WTC11 (cell line): ENCODE measurements around the gene NPAS1. TPM values are rescaled to one million over a fixed set of nuclear protein-coding genes. Genes with fewer than 3 reads are reported as not detected.

ENCODE experiments used
- ATAC-seq: fragments of 200-7000 bp; cut with Tn5 transposase; 2 replicates; pipeline ENCODE4 v1.10.0; 2021; ENCODE audit warnings: mild to moderate bottlenecking, moderate library complexity
- CTCF ChIA-PET: fragments of 300-600 bp; sonication (Branson Sonifier 250); formaldehyde crosslinking; loops from one replicate; lab custom pipeline; 2021; ENCODE audit warnings: antibody characterized with exemption; lab: Charles Lee
- POLR2A ChIA-PET: fragments of 350-600 bp; sonication (Branson Sonifier 250); formaldehyde crosslinking; loops from one replicate; lab custom pipeline; 2021; ENCODE audit warnings: antibody characterized with exemption; lab: Charles Lee
- DNase-seq: peaks from one replicate; pipeline ENCODE4 v3.0.0; 2021; ENCODE audit warnings: low spot score
- H3K27ac Mint-ChIP-seq: 2 replicates; pipeline ENCODE4 v1.8.0; 2021; ENCODE audit warnings: mixed read lengths
- H3K27me3 Mint-ChIP-seq: 2 replicates; pipeline ENCODE4 v1.8.0; 2021; ENCODE audit warnings: low read depth, mild to moderate bottlenecking, moderate library complexity, mixed read lengths
- H3K36me3 Mint-ChIP-seq: 2 replicates; pipeline ENCODE4 v1.8.0; 2021; ENCODE audit warnings: mixed read lengths
- H3K4me1 Mint-ChIP-seq: 2 replicates; pipeline ENCODE4 v1.8.0; 2022; ENCODE audit warnings: mixed read lengths
- H3K4me3 Mint-ChIP-seq: 2 replicates; pipeline ENCODE4 v1.8.0; 2021; ENCODE audit warnings: mild to moderate bottlenecking, moderate library complexity, mixed read lengths
- H3K9me3 Mint-ChIP-seq: 2 replicates; pipeline ENCODE4 v1.8.0; 2021; ENCODE audit warnings: mixed read lengths
- AFF4 ChIP-seq: sonication (generic); formaldehyde crosslinking; IDR thresholded peaks from 2 replicates; pipeline ENCODE4 v1.8.1; 2023; ENCODE audit warnings: mild to moderate bottlenecking, missing genetic modification reagents, borderline replicate concordance
- ATF6 ChIP-seq: sonication (generic); formaldehyde crosslinking; IDR thresholded peaks from 2 replicates; pipeline ENCODE4 v1.8.1; 2023; ENCODE audit warnings: mild to moderate bottlenecking, missing genetic modification reagents
- CREB1 ChIP-seq: sonication (generic); formaldehyde crosslinking; IDR thresholded peaks from 2 replicates; pipeline ENCODE4 v1.8.0; 2023; ENCODE audit warnings: mild to moderate bottlenecking, missing genetic modification reagents
- CREM ChIP-seq: sonication (generic); formaldehyde crosslinking; IDR thresholded peaks from 2 replicates; pipeline ENCODE4 v1.8.1; 2022; ENCODE audit warnings: mild to moderate bottlenecking, missing genetic modification reagents, moderate library complexity
- FOXP1 ChIP-seq: sonication (generic); formaldehyde crosslinking; IDR thresholded peaks from 2 replicates; pipeline ENCODE4 v1.8.0; 2022; ENCODE audit warnings: missing genetic modification reagents, mild to moderate bottlenecking, moderate library complexity, borderline replicate concordance
- FOXP4 ChIP-seq: sonication (generic); formaldehyde crosslinking; IDR thresholded peaks from 2 replicates; pipeline ENCODE4 v1.8.0; 2022; ENCODE audit warnings: mild to moderate bottlenecking, missing genetic modification reagents
- IRF2 ChIP-seq: sonication (generic); formaldehyde crosslinking; IDR thresholded peaks from 2 replicates; pipeline ENCODE4 v1.8.0; 2022; ENCODE audit warnings: low read depth, missing genetic modification reagents, borderline replicate concordance
- JUN ChIP-seq: sonication (generic); formaldehyde crosslinking; IDR thresholded peaks from 2 replicates; pipeline ENCODE4 v1.8.0; 2023; ENCODE audit warnings: mild to moderate bottlenecking, missing genetic modification reagents
- MXD4 ChIP-seq: fragments of 250-450 bp; sonication (Bioruptor Pico); IDR thresholded peaks from 2 replicates; pipeline ENCODE4 v1.8.0; 2021; ENCODE audit warnings: mild to moderate bottlenecking, moderate library complexity, borderline replicate concordance
- NR1H2 ChIP-seq: sonication (generic); formaldehyde crosslinking; IDR thresholded peaks from 2 replicates; pipeline ENCODE4 v1.9.0; 2021; ENCODE audit warnings: mild to moderate bottlenecking, moderate library complexity, missing genetic modification reagents
- PRDM15 ChIP-seq: sonication (generic); formaldehyde crosslinking; IDR thresholded peaks from 2 replicates; pipeline ENCODE4 v1.8.0; 2022; ENCODE audit warnings: missing genetic modification reagents
- SMAD4 ChIP-seq: sonication (generic); formaldehyde crosslinking; IDR thresholded peaks from 2 replicates; pipeline ENCODE4 v1.8.0; 2022; ENCODE audit warnings: mild to moderate bottlenecking, missing genetic modification reagents
- STAT6 ChIP-seq: sonication (generic); formaldehyde crosslinking; conservative IDR thresholded peaks from 2 replicates; pipeline ENCODE4 v1.8.1; 2023; ENCODE audit warnings: mild to moderate bottlenecking, low read depth, missing genetic modification reagents, moderate library complexity
- TCF7 ChIP-seq: sonication (generic); formaldehyde crosslinking; IDR thresholded peaks from 2 replicates; pipeline ENCODE4 v1.8.0; 2022; ENCODE audit warnings: mild to moderate bottlenecking, low read depth, missing genetic modification reagents, moderate library complexity
- ZMAT4 ChIP-seq: fragments of 250-450 bp; sonication (Bioruptor Pico); IDR thresholded peaks from 2 replicates; pipeline ENCODE4 v1.9.0; 2021; ENCODE audit warnings: mild to moderate bottlenecking
- ZNF263 ChIP-seq: sonication (generic); formaldehyde crosslinking; IDR thresholded peaks from 2 replicates; pipeline ENCODE4 v1.8.1; 2022; ENCODE audit warnings: low read depth, mild to moderate bottlenecking, moderate library complexity, missing genetic modification reagents
- ZNF416 ChIP-seq: fragments of 250-450 bp; sonication (Bioruptor Pico); IDR thresholded peaks from 2 replicates; pipeline ENCODE4 v1.9.0; 2021; ENCODE audit warnings: mild to moderate bottlenecking, inconsistent platforms
- total RNA-seq: library from RNA; stranded (reverse); gene quantifications from 3 replicates; pipeline ENCODE4 v1.2.3, GENCODE V29; 2021
- TF ChIP-seq, protein P1 (sequence below): sonication (generic); formaldehyde crosslinking; IDR thresholded peaks from 2 replicates; pipeline ENCODE4 v1.8.0; 2023; ENCODE audit warnings: missing genetic modification reagents

NPAS1 gene
- total RNA-seq, 1 experiment from 2014 or later: 6.8 TPM

- TF ChIP-seq, protein P1, sequence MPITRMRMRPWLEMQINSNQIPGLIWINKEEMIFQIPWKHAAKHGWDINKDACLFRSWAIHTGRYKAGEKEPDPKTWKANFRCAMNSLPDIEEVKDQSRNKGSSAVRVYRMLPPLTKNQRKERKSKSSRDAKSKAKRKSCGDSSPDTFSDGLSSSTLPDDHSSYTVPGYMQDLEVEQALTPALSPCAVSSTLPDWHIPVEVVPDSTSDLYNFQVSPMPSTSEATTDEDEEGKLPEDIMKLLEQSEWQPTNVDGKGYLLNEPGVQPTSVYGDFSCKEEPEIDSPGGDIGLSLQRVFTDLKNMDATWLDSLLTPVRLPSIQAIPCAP (CRISPR knock-in tag): no peak
- TF ChIP-seq STAT6 (CRISPR knock-in tag) (no peak), FOXP4 (no peak), IRF2 (no peak)
Measured at GRCh38 chr19:47023448-47023794, 3.8 kb downstream of the NPAS1 start (continued).

DNA sequence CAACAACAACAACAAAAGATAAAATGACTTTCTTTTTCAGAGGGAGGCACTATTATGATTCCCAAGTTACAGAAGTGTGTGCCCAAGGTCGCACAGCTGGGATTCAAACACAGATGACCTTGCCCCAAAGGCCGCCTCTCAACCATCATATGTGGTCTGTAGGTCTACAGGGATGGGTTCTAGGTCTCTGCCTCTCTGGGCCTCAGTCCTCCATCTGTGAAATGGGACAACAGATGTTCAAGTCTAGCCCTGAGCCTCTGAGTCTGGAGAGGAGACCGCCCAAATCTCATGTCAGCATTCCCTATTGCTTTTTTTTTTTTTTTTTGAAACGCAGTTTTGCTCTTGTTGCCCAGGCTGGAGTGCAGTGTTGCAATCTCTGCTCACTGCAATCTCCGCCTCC is 4.9 kb downstream of the NPAS1 start:
- Mint-ChIP-seq H3K4me1 (peaks cover 19% of the 10 kb centered on the region), H3K27me3 (peaks cover 91% of the 10 kb centered on the region), H3K9me3 (no peaks in the 10 kb centered on the region), H3K36me3 (no peaks in the 10 kb centered on the region), H3K4me3 (no peak overlapping the region), H3K27ac (no peak overlapping the region)
- ChIA-PET CTCF (interaction anchor here (4.3 kb wide), 1 partner anchor 12 kb away, joined by 58 read pairs; no protein-coding TSS in a partner anchor), POLR2A (no interaction called here)
- ATAC-seq (no peak), DNase-seq (no peak)
- no peak for TF ChIP-seq ATF6 (CRISPR knock-in tag)
- no peak for TF ChIP-seq CREB1 (CRISPR knock-in tag)
- no peak for TF ChIP-seq FOXP1 (CRISPR knock-in tag)
- no peak for TF ChIP-seq CREM
- no peak for TF ChIP-seq NR1H2 (CRISPR knock-in tag)
- TF ChIP-seq ZNF416 (CRISPR knock-in tag): no peak
- no peak for TF ChIP-seq JUN (CRISPR knock-in tag)
- no peak for TF ChIP-seq PRDM15
- no peak for TF ChIP-seq STAT6 (CRISPR knock-in tag)
- TF ChIP-seq SMAD4 (CRISPR knock-in tag): no peak
- TF ChIP-seq TCF7: no peak
- no peak for TF ChIP-seq AFF4 (CRISPR knock-in tag)
- no peak for TF ChIP-seq ZMAT4
- no peak for TF ChIP-seq ZNF263 (CRISPR knock-in tag)
- TF ChIP-seq MXD4 (CRISPR knock-in tag): no peak
